Subcutaneous adipose tissue (tissue), 4 donors: Measurements from ENCODE around the gene ZNF358. TPM values are rescaled to one million over a fixed set of nuclear protein-coding genes. Genes with fewer than 3 reads are reported as not detected.

ENCODE experiments used
- CTCF ChIP-seq: fragments of 450-650 bp; IDR thresholded peaks from one replicate; pipeline ENCODE4 v1.5.1; 2016; ENCODE audit warnings: low read depth, mild to moderate bottlenecking, control low read depth, antibody characterized with exemption, moderate library complexity
- total RNA-seq, 4 donors: library from RNA; depleted of rRNA; stranded (reverse); fragments of >200 nt; gene quantifications; one replicate each; pipeline ENCODE4 v1.1.0, GENCODE V29; 2016

The ZNF358 gene
- total RNA-seq, 4 donors from 2014 or later: 39.8 to 88.7 (median 46.7) TPM

GRCh38 chr19:7515110-7515644 lies 726 bp upstream of the ZNF358 start:
- no peak for TF ChIP-seq CTCF

GRCh38 chr19:7516333-7516732 lies 430 bp downstream of the ZNF358 start:
- no peak for TF ChIP-seq CTCF

- no peak for TF ChIP-seq CTCF
These were observed 975 bp downstream of the ZNF358 start for GRCh38 chr19:7516878-7517277.

GRCh38 chr19:7519361-7520130 lies 3.6 kb downstream of the ZNF358 start:
- no peak for TF ChIP-seq CTCF

GRCh38 chr19:7520131-7521051 lies 4.5 kb downstream of the ZNF358 start:
- TF ChIP-seq CTCF: no peak

- TF ChIP-seq CTCF: no peak
These were observed 5.7 kb downstream of the ZNF358 start for GRCh38 chr19:7521551-7522071.
